GM12801 (cell line): ENCODE results near the gene WWOX.

Source experiments
- CTCF ChIP-seq: IDR thresholded peaks from one replicate; pipeline ENCODE4 v1.5.1; 2011; ENCODE audit warnings: control low read depth; ENCODE audit not compliant: insufficient read length; ENCODE audit errors: extremely low read depth

Gene WWOX

GRCh38 chr16:78950768-78951167, 851.3 kb downstream of the WWOX start:
- TF ChIP-seq CTCF = no peak

- TF ChIP-seq CTCF = no peak
These were observed 853.2 kb downstream of the WWOX start for GRCh38 chr16:78952630-78953029.

- TF ChIP-seq CTCF = no peak
These were observed 854.1 kb downstream of the WWOX start for GRCh38 chr16:78953526-78953925.

GRCh38 chr16:78955206-78955605, 855.8 kb downstream of the WWOX start:
- TF ChIP-seq CTCF = no peak

- no peak for TF ChIP-seq CTCF
These were observed 857.4 kb downstream of the WWOX start for GRCh38 chr16:78956859-78957258.

GRCh38 chr16:78957317-78958100, 858.1 kb downstream of the WWOX start:
- no peak for TF ChIP-seq CTCF

GRCh38 chr16:78961464-78961863, 862.0 kb downstream of the WWOX start:
- TF ChIP-seq CTCF = no peak
